Embryonic facial prominence (tissue), 1 donor: ENCODE measurements around the gene KDM2B.

Experiments
- DNase-seq: peaks from one replicate; pipeline ENCODE4 v3.0.0-alpha.2; 2016; ENCODE audit errors: extremely low spot score

KDM2B gene

GRCh38 chr12:121530600-121531355, 50.0 kb downstream of the KDM2B start:
- DNase-seq: no peak

- no peak for DNase-seq
These were observed 51.6 kb downstream of the KDM2B start for GRCh38 chr12:121529184-121529583.

GRCh38 chr12:121525411-121525810, 55.4 kb downstream of the KDM2B start:
- DNase-seq: no peak

- no peak for DNase-seq
These were observed 56.5 kb downstream of the KDM2B start for GRCh38 chr12:121524196-121524916.

GRCh38 chr12:121523741-121524140, 57.1 kb downstream of the KDM2B start:
- no peak for DNase-seq

- no peak for DNase-seq
These were observed 57.9 kb downstream of the KDM2B start for GRCh38 chr12:121522971-121523370.

GRCh38 chr12:121520586-121521086, 60.2 kb downstream of the KDM2B start:
- no peak for DNase-seq

- no peak for DNase-seq
These were observed 60.7 kb downstream of the KDM2B start for GRCh38 chr12:121520119-121520518.

- no peak for DNase-seq
These were observed 61.6 kb downstream of the KDM2B start for GRCh38 chr12:121519227-121519626.

GRCh38 chr12:121518656-121519055, 62.2 kb downstream of the KDM2B start:
- no peak for DNase-seq

GRCh38 chr12:121516437-121517011, 64.3 kb downstream of the KDM2B start:
- no peak for DNase-seq

- DNase-seq: no peak
These were observed 65.2 kb downstream of the KDM2B start for GRCh38 chr12:121515615-121516014.

GRCh38 chr12:121514184-121514742, 66.6 kb downstream of the KDM2B start:
- DNase-seq: no peak

GRCh38 chr12:121513464-121514183, 67.2 kb downstream of the KDM2B start:
- no peak for DNase-seq

GRCh38 chr12:121512561-121512960, 68.3 kb downstream of the KDM2B start:
- DNase-seq: no peak

GRCh38 chr12:121511916-121512315, 68.9 kb downstream of the KDM2B start:
- DNase-seq: no peak

GRCh38 chr12:121509339-121509738, 71.5 kb downstream of the KDM2B start:
- no peak for DNase-seq

- no peak for DNase-seq
These were observed 72.3 kb downstream of the KDM2B start for GRCh38 chr12:121508533-121508932.

GRCh38 chr12:121507984-121508383, 72.8 kb downstream of the KDM2B start:
- DNase-seq: no peak

- DNase-seq: no peak
These were observed 73.6 kb downstream of the KDM2B start for GRCh38 chr12:121507245-121507644.

GRCh38 chr12:121505513-121505912, 75.3 kb downstream of the KDM2B start:
- no peak for DNase-seq

GRCh38 chr12:121504505-121504904, 76.3 kb downstream of the KDM2B start:
- DNase-seq: no peak
